Activated naive CD4-positive, alpha-beta T cell treated with anti-CD3 and anti-CD28 coated beads for 36 hours (primary cell): ENCODE data around the gene NPTXR. TPM values are rescaled to one million over a fixed set of nuclear protein-coding genes. Genes with fewer than 3 reads are reported as not detected.

Experiments
- CTCF ChIA-PET: fragments of 350-600 bp; sonication (Branson Sonifier 250); formaldehyde crosslinking; loops from one replicate; lab custom pipeline; 2021; ENCODE audit warnings: antibody characterized with exemption; lab: Charles Lee
- DNase-seq: peaks from one replicate; pipeline ENCODE4 v3.0.0-alpha.2; 2020
- H3K27ac Mint-ChIP-seq: one replicate; pipeline ENCODE4 v1.8.0; 2021; ENCODE audit warnings: mild to moderate bottlenecking, mixed read lengths
- H3K27me3 Mint-ChIP-seq: one replicate; pipeline ENCODE4 v1.8.0; 2021; ENCODE audit warnings: low read depth, mixed read lengths
- H3K36me3 Mint-ChIP-seq: one replicate; pipeline ENCODE4 v1.8.0; 2021; ENCODE audit warnings: low read depth, mixed read lengths
- H3K4me1 Mint-ChIP-seq: one replicate; pipeline ENCODE4 v1.8.0; 2021; ENCODE audit warnings: low read depth, mixed read lengths
- H3K4me3 Mint-ChIP-seq: one replicate; pipeline ENCODE4 v1.8.0; 2021; ENCODE audit warnings: mild to moderate bottlenecking, moderate library complexity, mixed read lengths
- H3K9me3 Mint-ChIP-seq: one replicate; pipeline ENCODE4 v1.8.0; 2021; ENCODE audit warnings: mixed read lengths
- intact Hi-C: fragments of 100-400 bp; cut with micrococcal nuclease; formaldehyde crosslinking; loops from one replicate; pipeline ENCODE4 v1.15.1; 2023
- total RNA-seq, 2 experiments: library from RNA; stranded (reverse); gene quantifications; one replicate each; pipeline ENCODE4 v1.2.3, GENCODE V29; 2021

The NPTXR gene
- total RNA-seq, 2 experiments from 2014 or later: 1.4 to 1.5 TPM

- Mint-ChIP-seq H3K4me3 (no peak overlapping the region), H3K36me3 (no peaks in the 10 kb centered on the region), H3K27me3 (no peaks in the 10 kb centered on the region), H3K9me3 (no peaks in the 10 kb centered on the region), H3K4me1 (peaks cover 9% of the 10 kb centered on the region), H3K27ac (no peak overlapping the region)
- intact Hi-C loops: no loop called here
- no peak for DNase-seq
- CTCF ChIA-PET: interaction anchor here (1.2 to 1.3 kb wide), 2 partner anchors 9 to 14 kb away, joined by 4 to 5 read pairs; no protein-coding TSS in a partner anchor
Measured at GRCh38 chr22:38783095-38783615, 60.7 kb downstream of the NPTXR start.

GRCh38 chr22:38782402-38783094 lies 61.3 kb downstream of the NPTXR start:
- Mint-ChIP-seq H3K36me3 (no peaks in the 10 kb centered on the region), H3K4me3 (no peak overlapping the region), H3K4me1 (peaks cover 9% of the 10 kb centered on the region), H3K27ac (no peak overlapping the region), H3K9me3 (no peaks in the 10 kb centered on the region), H3K27me3 (no peaks in the 10 kb centered on the region)
- DNase-seq: no peak
- intact Hi-C loops: no loop called here
- CTCF ChIA-PET: interaction anchor here (1.3 kb wide), 1 partner anchor 10 kb away, joined by 5 read pairs; no protein-coding TSS in a partner anchor

- H3K27ac Mint-ChIP-seq: no peak overlapping the region
- CTCF ChIA-PET: no interaction called here
- intact Hi-C loops: no loop called here
Measured at GRCh38 chr22:38781033-38781432, 62.8 kb downstream of the NPTXR start.

GRCh38 chr22:38777087-38777671 lies 66.6 kb downstream of the NPTXR start:
- Mint-ChIP-seq H3K9me3 (no peaks in the 10 kb centered on the region), H3K27ac (no peak overlapping the region), H3K36me3 (no peaks in the 10 kb centered on the region), H3K4me3 (no peak overlapping the region), H3K4me1 (no peaks in the 10 kb centered on the region), H3K27me3 (no peaks in the 10 kb centered on the region)
- CTCF ChIA-PET: interaction anchor here (0.6 kb wide), 1 partner anchor 15 kb away, joined by 3 read pairs; no protein-coding TSS in a partner anchor
- intact Hi-C loops: no loop called here
- no peak for DNase-seq

More at GRCh38 chr22:38781033-38781432, 62.8 kb downstream of the NPTXR start:
- DNase-seq: no peak
- Mint-ChIP-seq H3K27me3 (no peaks in the 10 kb centered on the region), H3K36me3 (no peaks in the 10 kb centered on the region), H3K4me3 (no peak overlapping the region), H3K4me1 (peaks cover 9% of the 10 kb centered on the region), H3K9me3 (no peaks in the 10 kb centered on the region)

- Mint-ChIP-seq H3K36me3 (no peaks in the 10 kb centered on the region), H3K4me3 (no peak overlapping the region), H3K27me3 (no peaks in the 10 kb centered on the region), H3K4me1 (no peaks in the 10 kb centered on the region), H3K27ac (no peak overlapping the region), H3K9me3 (no peaks in the 10 kb centered on the region)
- intact Hi-C loops: no loop called here
- DNase-seq: no peak
- CTCF ChIA-PET: no interaction called here
Measured at GRCh38 chr22:38776086-38776485, 67.7 kb downstream of the NPTXR start.

- intact Hi-C loops: no loop called here
- Mint-ChIP-seq H3K27me3 (no peaks in the 10 kb centered on the region), H3K9me3 (no peaks in the 10 kb centered on the region), H3K4me3 (no peak overlapping the region), H3K27ac (no peak overlapping the region), H3K36me3 (no peaks in the 10 kb centered on the region), H3K4me1 (no peaks in the 10 kb centered on the region)
- CTCF ChIA-PET: no interaction called here
- DNase-seq: no peak
Measured at GRCh38 chr22:38775656-38776055, 68.2 kb downstream of the NPTXR start.

GRCh38 chr22:38774496-38775166 lies 69.2 kb downstream of the NPTXR start:
- H3K9me3 Mint-ChIP-seq: no peaks in the 10 kb centered on the region
- no peak overlapping the region for H3K4me3 Mint-ChIP-seq
- CTCF ChIA-PET: interaction anchor here (0.6 kb wide), 1 partner anchor 569 kb away, joined by 3 read pairs; no protein-coding TSS in a partner anchor
- H3K4me1 Mint-ChIP-seq: no peaks in the 10 kb centered on the region
- no peak for DNase-seq
- no peak overlapping the region for H3K27ac Mint-ChIP-seq
- no peaks in the 10 kb centered on the region for H3K27me3 Mint-ChIP-seq
- no peaks in the 10 kb centered on the region for H3K36me3 Mint-ChIP-seq
- intact Hi-C loops: no loop called here

GRCh38 chr22:38773363-38773946 lies 70.4 kb downstream of the NPTXR start:
- Mint-ChIP-seq H3K27ac (no peak overlapping the region), H3K9me3 (no peaks in the 10 kb centered on the region), H3K4me1 (peaks cover 5% of the 10 kb centered on the region), H3K4me3 (no peak overlapping the region), H3K27me3 (no peaks in the 10 kb centered on the region), H3K36me3 (no peaks in the 10 kb centered on the region)
- intact Hi-C loops: no loop called here
- CTCF ChIA-PET: no interaction called here
- DNase-seq: no peak

GRCh38 chr22:38772623-38772873 lies 71.3 kb downstream of the NPTXR start:
- Mint-ChIP-seq H3K27ac (no peak overlapping the region), H3K4me1 (peaks cover 5% of the 10 kb centered on the region), H3K27me3 (no peaks in the 10 kb centered on the region), H3K4me3 (no peak overlapping the region), H3K36me3 (no peaks in the 10 kb centered on the region), H3K9me3 (no peaks in the 10 kb centered on the region)
- CTCF ChIA-PET: interaction anchor here (1.0 kb wide), 1 partner anchor 97 kb away, joined by 3 read pairs; no protein-coding TSS in a partner anchor
- intact Hi-C loops: no loop called here
- no peak for DNase-seq

- Mint-ChIP-seq H3K27me3 (no peaks in the 10 kb centered on the region), H3K36me3 (no peaks in the 10 kb centered on the region), H3K27ac (no peak overlapping the region), H3K4me1 (peaks cover 5% of the 10 kb centered on the region), H3K4me3 (no peak overlapping the region), H3K9me3 (no peaks in the 10 kb centered on the region)
- intact Hi-C loops: no loop called here
- DNase-seq: no peak
- CTCF ChIA-PET: interaction anchor here (0.6 to 2.0 kb wide), 3 partner anchors 45 to 233 kb away, joined by 3 to 13 read pairs (median 8); no protein-coding TSS in a partner anchor
Measured at GRCh38 chr22:38770257-38770949, 73.4 kb downstream of the NPTXR start.
